Duodenal mucosa (tissue), 2 donors: ENCODE data around the gene RAD9A.

Experiments used
- H3K27ac ChIP-seq: one replicate; pipeline ENCODE4 v1.7.0; 2013; ENCODE audit warnings: low read depth, low read length
- H3K27me3 ChIP-seq, 2 donors: one replicate each; pipeline ENCODE4 v1.7.0; 2013; ENCODE audit warnings: low read length in 2 of 2, control low read depth in 1 of 2; ENCODE audit not compliant: insufficient read depth in 2 of 2, control insufficient read depth in 1 of 2
- H3K36me3 ChIP-seq, 2 donors: one replicate each; pipeline ENCODE4 v1.7.0; 2013; ENCODE audit warnings: low read length in 2 of 2, control low read depth in 1 of 2; ENCODE audit not compliant: insufficient read depth in 2 of 2, control insufficient read depth in 1 of 2
- H3K4me1 ChIP-seq, 2 donors: one replicate each; pipeline ENCODE4 v1.7.0; 2013; ENCODE audit warnings: low read length in 2 of 2, control low read depth in 1 of 2; ENCODE audit not compliant: insufficient read depth in 2 of 2, control insufficient read depth in 1 of 2
- H3K4me3 ChIP-seq, 2 donors: one replicate each; pipeline ENCODE4 v1.7.0; 2013; ENCODE audit warnings: low read length in 2 of 2, low read depth in 1 of 2
- H3K9ac ChIP-seq, 2 donors: one replicate each; pipeline ENCODE4 v1.7.0; 2013; ENCODE audit warnings: low read length in 2 of 2, low read depth in 1 of 2
- H3K9me3 ChIP-seq, 2 donors: one replicate each; pipeline ENCODE4 v1.7.0; 2013; ENCODE audit warnings: low read length in 2 of 2, control low read depth in 1 of 2; ENCODE audit not compliant: control insufficient read depth in 1 of 2

The RAD9A gene

DNA sequence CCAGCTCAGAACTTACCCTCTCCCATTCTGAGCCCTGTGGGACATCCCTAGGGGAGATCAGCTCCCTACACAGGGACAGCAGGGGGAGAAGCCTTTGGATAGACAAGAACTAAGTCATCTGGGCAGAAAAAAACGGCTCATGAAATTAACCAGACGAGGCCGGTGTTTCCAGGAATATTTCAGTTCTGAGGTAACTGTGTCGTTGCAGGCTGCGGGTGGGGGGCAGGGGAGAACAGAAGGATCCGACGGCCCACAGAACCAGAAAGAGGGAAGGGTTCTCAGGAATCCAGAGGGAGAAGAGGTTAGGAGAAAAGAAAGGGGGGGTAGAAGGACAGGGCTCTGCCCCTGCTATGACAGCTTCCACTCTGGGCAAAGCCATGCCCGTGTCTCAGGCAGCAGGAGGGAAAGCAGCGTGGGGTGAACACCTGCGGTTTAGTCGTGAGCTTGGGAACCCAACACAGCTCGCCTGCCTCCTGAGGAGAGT, 21.9 kb upstream of the RAD9A start:
- Histone ChIP-seq H3K27me3 (no peaks in the 10 kb centered on the region), H3K9ac (no peak overlapping the region), H3K4me1 (peaks cover 33 to 44% of the 10 kb centered on the region in 2 donors), H3K4me3 (no peak overlapping the region), H3K9me3 (no peaks in the 10 kb centered on the region), H3K27ac (peak overlapping the region; percentile 32), H3K36me3 (no peaks in the 10 kb centered on the region)

DNA sequence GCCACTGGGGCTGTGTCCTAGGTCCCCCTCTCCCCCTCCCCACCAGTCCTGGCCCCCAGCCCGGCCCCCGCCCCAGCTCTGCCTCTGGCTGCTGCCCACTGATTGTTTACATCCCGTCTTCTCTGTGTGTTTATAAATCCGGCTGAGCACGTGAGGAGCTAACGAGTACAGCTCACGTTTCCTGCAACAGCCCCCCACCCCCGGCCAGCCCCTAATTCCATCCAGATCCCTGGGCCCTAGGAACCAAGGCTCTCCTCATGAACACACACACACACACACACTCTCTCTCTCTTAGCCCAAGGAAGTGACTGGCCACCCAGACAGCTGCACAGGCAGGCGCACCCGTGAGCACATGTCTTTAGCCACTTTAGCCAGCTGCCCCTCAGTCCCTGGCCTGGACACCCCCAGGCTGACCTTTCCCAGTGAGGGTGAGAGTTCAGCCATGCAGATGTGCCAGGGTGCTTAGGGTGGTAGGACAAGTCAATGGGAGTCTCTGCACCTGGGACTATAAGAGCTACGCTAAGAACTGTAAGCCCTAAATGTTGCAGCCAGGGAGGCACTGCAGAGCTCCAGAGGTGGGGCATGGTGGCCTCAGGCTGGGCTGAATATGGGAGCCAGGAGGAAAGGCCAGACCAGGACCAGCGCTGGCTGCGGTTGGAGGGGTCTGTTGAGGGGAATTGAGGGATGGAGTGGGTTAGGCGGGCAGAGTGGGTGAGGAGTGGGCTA, 21.3 kb upstream of the RAD9A start:
- H3K27ac ChIP-seq = no peak overlapping the region

DNA sequence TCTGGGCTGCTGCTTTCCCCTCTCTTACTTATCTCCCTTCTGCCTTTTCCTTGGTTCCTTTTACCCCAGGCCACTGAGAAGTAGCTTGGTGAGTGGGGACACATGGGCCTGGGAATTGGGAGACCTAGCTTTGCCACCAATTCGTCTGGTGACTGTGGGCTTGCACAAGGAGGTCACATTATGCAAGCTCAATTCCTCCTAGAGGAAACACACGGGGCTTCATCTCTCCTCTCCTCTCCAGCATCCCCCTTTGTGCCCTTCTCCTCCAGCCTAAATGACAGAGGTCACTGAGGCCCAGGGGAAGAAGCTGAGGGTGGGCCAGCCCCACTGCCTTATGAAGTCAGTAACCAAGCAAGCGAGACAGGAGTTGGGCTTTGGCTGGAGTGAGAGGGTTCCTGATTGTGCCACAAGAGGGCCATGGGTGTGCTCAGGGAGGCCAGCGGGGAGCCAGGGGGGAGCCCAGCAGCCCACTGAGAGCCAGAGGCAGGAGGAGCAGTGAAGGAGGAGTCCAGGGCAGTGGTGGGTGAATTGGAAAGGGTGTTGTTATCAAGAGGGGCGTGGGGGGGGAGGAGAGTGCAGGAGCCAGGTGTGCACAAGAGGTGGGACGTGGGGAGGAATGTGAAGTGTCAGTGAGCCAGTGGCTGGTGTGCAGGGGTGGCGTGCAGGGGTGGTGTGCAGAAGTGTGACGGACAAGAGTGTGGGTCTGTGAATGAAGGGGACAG, 20.4 kb upstream of the RAD9A start:
- Histone ChIP-seq H3K36me3 (no peaks in the 10 kb centered on the region), H3K9ac (peak overlapping the region in 1 of 2 donors; percentile 43), H3K4me1 (peaks cover 33 to 42% of the 10 kb centered on the region in 2 donors), H3K27me3 (no peaks in the 10 kb centered on the region), H3K27ac (no peak overlapping the region), H3K4me3 (peak overlapping the region; percentile 40 to 58), H3K9me3 (no peaks in the 10 kb centered on the region)

More for the DNA sequence above, 21.3 kb upstream of the RAD9A start:
- no peaks in the 10 kb centered on the region for H3K27me3 ChIP-seq
- H3K4me1 ChIP-seq = peaks cover 33 to 44% of the 10 kb centered on the region in 2 donors
- no peaks in the 10 kb centered on the region for H3K9me3 ChIP-seq
- no peak overlapping the region for H3K9ac ChIP-seq
- no peaks in the 10 kb centered on the region for H3K36me3 ChIP-seq
- H3K4me3 ChIP-seq = no peak overlapping the region

DNA sequence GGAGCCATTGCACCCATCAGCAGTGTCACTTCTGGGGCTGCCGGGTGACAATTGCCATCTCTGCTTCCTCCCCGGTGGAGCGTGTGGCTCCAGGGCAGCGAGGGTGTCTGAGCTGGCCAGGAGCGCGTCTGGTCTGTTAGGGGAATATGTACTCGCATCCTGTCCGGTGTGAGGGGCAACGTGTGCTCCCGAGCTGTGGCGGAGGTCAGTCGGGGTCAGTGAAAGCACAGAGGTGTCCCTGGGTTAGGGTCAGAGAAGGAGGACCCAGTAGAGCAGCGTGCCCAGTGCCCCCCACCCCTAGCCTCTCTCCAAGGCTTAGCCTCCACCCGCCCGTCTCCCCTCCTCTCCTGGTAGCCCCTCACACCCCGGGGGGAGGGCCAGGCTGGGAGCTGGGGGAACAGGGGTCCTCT, 19.9 kb upstream of the RAD9A start:
- H3K9ac ChIP-seq = peak overlapping the region; percentile 10 to 43
- H3K27me3 ChIP-seq = no peaks in the 10 kb centered on the region
- no peaks in the 10 kb centered on the region for H3K36me3 ChIP-seq
- peak overlapping the region; percentile 40 to 58 for H3K4me3 ChIP-seq
- H3K4me1 ChIP-seq = peaks cover 31 to 36% of the 10 kb centered on the region in 2 donors
- H3K9me3 ChIP-seq = no peaks in the 10 kb centered on the region
- peak overlapping the region; percentile 50 for H3K27ac ChIP-seq

DNA sequence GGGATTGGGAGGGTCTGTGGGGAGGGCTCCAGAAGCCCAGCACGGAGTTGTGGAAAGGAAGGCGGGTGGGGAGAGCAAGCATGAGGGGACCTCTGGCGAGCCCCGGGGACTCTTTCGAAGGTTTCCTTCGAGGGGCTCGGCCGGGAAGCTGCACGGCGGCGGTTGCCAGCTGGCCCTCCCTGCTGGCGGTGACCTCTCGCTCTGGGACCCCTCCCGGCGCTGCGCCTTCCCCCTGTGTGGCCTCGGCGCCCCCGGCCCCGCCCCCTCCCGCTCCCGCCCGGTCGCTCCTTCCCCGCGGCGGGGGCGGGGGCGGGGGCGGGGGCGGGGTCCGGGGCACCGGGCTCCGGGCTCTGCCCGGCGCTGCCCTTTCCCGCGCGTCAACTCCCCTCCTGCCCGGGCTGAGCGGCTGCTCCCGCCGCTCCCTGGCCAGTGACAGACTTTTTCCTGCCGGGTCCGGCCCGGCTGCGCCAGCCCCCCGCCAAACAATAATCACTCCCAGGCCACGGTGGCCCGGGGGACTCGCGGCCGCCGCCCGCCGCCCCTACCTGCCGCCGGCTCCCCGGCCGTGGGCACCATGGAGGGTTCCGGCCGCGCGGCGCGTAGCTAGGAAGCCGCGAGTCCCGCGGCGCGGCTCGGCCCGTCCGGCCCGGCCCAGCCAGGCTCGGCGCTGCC, 19.3 kb upstream of the RAD9A start:
- H3K27ac ChIP-seq = peak overlapping the region; percentile 80
- H3K9ac ChIP-seq = peak overlapping the region; percentile 43 to 53

DNA sequence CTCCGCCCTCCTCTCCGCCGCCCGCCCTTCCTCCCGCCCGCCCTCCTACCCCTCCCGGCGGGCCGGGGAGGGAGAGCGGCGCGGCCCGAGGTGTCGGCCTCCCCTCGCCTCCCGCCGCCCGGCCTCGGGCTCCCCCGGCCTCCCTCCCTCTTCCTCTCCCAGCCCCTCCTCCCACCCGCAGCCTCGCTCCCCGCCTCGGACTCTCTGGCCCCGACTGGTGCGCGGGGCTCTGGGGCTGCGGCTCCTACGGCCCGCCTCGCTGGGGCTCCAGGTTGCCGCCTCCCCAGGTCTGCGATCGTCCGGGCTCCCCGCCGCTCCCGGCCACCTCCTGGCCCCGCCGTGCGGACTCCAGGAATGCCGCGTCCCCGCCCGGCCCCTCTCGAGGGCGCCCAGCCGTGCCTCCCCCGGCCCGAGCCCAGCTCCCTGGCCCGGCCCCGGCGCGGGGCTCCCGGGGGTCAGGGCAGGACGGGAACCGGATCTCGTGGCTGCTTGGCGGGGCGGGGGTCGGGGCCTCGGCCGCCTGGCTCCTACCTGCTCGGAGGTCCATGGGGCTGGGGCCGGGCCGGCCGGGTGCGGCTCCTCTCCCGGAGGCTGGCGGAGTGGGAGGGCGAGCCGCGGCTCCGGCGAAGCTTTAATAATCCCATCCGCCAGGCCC, 18.7 kb upstream of the RAD9A start, which contains the start of gene CLCF1:
Gene CLCF1 (minus strand): TSS at position 606 of the 655 bp plus-strand sequence. CDS start 59 bp downstream, at position 547.
- Histone ChIP-seq H3K36me3 (no peaks in the 10 kb centered on the region), H3K27ac (peak within 1 kb of the TSS; percentile 80), H3K4me1 (peaks cover 25 to 32% of the 10 kb centered on the region in 2 donors), H3K9ac (peak within 1 kb of the TSS; percentile 43 to 53), H3K9me3 (no peaks in the 10 kb centered on the region), H3K27me3 (no peaks in the 10 kb centered on the region), H3K4me3 (peak within 1 kb of the TSS; percentile 50 to 63)

More for the DNA sequence above, 19.3 kb upstream of the RAD9A start:
- Histone ChIP-seq H3K27me3 (no peaks in the 10 kb centered on the region), H3K4me3 (peak overlapping the region; percentile 40 to 63), H3K4me1 (peaks cover 26 to 32% of the 10 kb centered on the region in 2 donors), H3K36me3 (no peaks in the 10 kb centered on the region), H3K9me3 (no peaks in the 10 kb centered on the region)

DNA sequence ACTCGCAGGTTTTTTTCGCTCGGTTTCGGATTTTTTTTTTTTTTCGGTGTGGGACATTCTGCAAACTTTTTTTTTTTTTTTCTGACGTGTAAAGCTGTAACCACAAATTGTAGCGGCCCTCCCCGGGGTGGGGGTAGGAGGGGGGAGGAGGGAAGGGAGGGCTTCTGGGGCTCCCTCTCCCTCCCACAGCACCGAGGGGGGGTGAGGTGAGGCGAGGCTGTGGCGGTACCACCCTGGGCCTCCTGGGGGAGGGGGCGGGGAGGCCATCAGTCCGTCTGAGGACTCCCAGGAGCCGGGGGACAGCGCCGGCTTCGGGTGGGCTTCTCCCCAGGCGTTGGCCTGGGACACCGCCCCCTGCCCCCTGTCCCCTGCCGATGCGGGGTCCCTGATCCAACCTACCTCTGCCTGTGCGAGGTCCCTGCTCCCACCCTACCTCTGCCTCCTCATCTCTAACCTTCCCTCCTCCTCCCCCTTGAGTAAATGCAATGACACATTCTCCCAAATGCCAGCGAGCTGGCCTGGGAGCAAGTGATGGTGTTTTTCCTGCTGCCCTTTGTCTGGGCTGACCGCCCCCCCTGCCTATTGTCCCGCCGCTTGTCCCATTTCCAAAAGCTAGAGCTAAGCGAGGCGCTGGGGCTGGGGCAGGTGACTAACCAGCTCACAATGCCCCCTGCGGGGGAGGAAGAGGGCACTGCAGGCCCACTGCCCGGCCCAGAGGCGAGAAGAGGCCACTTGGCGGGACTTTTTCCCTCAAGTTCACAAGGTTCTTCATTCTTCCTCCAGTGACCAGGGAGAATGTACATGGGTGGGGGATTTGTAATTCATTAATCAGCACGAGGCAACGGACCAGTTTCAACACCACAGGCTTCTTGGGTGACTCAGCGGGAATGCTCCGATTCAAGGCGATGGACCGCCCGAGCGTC, 17.9 kb upstream of the RAD9A start:
- Histone ChIP-seq H3K4me3 (peak overlapping the region; percentile 50 to 63), H3K36me3 (no peaks in the 10 kb centered on the region), H3K27ac (peak overlapping the region; percentile 80), H3K4me1 (peaks cover 25 to 32% of the 10 kb centered on the region in 2 donors), H3K9ac (peak overlapping the region; percentile 28 to 53), H3K9me3 (no peaks in the 10 kb centered on the region), H3K27me3 (no peaks in the 10 kb centered on the region)

DNA sequence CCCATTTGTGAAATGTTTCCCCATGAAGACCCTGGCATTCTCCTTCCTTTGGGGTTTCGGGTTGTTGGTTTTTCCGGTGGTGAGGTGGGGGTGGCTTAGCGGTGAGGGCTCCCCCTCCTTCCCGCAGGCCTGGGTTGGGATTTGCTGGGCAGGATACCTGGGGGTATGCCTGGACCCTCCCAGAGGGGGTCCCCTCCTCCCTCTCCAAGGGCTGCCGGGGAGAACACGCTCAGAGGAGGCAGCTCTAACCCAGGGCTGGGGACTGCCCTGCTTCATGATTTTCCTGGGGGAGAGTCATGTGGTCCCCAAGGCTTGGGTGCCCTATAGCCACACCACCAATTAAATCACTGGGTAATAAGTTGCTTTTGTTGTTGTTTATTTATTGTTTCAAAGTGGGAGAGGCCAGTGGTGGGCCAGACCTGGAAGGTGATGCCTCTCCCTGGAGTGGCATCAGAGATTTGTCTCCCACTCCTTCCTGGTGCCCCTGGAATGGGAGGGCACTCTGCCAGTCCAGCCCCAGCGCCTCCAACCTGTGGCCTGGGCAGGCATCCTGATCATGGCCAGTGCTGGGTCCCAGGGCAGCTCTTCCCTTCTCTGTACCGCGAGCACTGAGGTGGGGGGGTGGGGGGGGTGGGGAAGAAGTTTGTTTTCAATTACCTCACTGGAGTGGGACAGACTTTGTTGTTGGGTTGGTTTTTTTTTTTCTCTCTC, 17.1 kb upstream of the RAD9A start:
- Histone ChIP-seq H3K27ac (peak overlapping the region; percentile 66), H3K27me3 (no peaks in the 10 kb centered on the region), H3K4me1 (peaks cover 25 to 32% of the 10 kb centered on the region in 2 donors), H3K4me3 (peak overlapping the region; percentile 50 to 63), H3K36me3 (no peaks in the 10 kb centered on the region), H3K9me3 (no peaks in the 10 kb centered on the region), H3K9ac (peak overlapping the region in 1 of 2 donors; percentile 53)
